Stimulated activated CD8-positive, alpha-beta memory T cell treated with anti-CD3 and anti-CD28 coated beads, Interleukin-7, amount 100 ng/mL, for 4 hours (primary cell): ENCODE measurements around the gene EARS2.
"Not testable (repeated sequence)": the region's sequence is repeated elsewhere in the genome, so short reads cannot be mapped to it uniquely, and the experiment has no call there.

Experiments
- DNase-seq, 2 donors: peaks; one replicate each; pipeline ENCODE4 v3.0.0-alpha.2; 2020; ENCODE audit warnings: low read depth in 2 of 2

The EARS2 gene

DNA sequence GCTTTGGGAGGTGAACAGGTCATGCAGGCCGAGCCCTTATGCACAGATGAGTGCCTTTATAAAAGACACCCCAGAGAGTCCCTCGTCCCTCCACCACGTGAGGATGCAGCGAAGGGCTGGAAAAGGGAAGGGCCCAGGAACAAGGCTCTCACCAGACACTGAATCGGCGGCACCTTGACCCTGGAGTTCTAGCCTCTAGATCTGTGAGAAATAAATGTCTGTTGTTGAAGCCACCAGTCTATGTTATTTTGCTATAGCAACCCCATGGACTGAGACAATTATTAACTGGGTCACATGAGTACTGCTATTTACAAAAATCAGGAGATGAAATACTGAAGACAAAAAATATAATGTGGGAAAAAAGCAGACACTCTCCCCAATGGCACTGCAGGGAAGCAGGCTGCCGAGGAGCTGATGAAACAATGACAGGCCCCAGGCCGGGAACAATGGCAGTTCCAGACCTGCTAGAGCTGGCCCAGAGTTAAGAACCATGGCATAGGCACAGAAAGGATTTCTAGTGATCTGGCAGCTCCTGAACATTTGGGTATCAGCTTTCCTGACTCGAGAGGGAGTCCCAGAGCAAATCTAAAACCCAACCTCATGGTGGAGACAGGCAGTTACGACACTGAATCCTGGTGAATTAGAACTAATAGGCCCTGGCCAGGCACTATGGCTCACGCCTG, 29.0 kb downstream of the EARS2 start:
- DNase-seq = no peak

- DNase-seq = no peak
Measured at GRCh38 chr16:23524886-23525285, 32.3 kb downstream of the EARS2 start.

- DNase-seq = no peak
Measured at GRCh38 chr16:23523876-23524385, 33.2 kb downstream of the EARS2 start.

- DNase-seq = no peak
Measured at GRCh38 chr16:23523321-23523720, 33.8 kb downstream of the EARS2 start.

GRCh38 chr16:23521965-23522364, 35.2 kb downstream of the EARS2 start:
- DNase-seq = no peak

DNA sequence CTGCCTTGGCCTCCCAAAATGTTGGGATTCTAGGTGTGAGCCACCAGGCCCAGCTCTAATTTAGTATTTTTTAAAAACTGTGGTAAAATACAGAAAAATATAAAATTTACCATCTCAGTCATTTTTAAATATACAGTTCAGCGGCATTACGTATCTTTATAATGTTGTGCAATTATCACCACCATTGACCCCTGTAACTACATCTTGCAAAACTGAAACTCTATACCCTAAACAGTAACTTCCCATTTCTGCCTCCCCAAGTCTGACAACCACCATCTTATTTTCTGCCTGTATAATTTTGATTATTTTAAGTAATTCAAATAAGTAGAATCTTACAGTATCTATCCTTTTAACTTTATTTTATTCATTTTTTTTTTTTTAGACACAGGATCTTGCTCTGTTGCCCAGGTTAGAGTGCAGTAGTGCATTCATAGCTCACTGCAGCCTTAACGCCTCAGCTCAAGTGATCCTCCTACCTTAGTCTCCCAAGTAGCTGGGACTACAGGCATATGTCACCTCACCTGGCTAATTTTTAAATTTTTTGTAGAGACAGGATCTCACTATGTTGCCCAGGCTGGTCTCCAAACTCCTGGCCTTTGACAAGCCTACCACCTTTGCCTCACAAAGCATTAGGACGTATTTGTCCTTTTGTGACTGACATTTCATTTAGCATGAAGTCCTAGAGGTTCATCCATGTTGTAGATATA, 36.0 kb downstream of the EARS2 start:
- DNase-seq = no peak

GRCh38 chr16:23520500-23520899, 36.6 kb downstream of the EARS2 start:
- no peak for DNase-seq

- DNase-seq = no peak
Measured at GRCh38 chr16:23519282-23519681, 37.9 kb downstream of the EARS2 start.

GRCh38 chr16:23518435-23518891, 38.7 kb downstream of the EARS2 start:
- DNase-seq = no peak

GRCh38 chr16:23516366-23517137, 40.6 kb downstream of the EARS2 start:
- no peak for DNase-seq

DNA sequence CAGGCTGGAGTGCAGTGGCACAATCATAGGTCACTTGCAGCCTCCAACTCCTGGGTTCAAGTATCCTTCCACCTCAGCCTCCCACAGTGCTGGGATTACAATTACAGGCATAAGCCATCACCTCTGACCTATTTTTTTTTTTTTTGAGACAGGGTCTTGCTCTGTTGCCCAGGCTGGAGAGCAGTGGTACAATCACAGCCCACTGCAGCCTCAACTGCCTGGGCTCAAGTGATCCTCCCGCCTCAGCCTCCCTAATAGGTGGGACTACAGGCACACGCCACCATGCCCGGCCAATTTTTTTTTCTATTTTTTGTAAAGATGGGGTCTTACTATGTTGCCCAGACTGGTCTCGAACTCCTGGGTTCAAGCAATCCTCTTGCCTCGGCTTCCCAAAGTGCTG, 41.3 kb downstream of the EARS2 start:
- DNase-seq = no peak

DNA sequence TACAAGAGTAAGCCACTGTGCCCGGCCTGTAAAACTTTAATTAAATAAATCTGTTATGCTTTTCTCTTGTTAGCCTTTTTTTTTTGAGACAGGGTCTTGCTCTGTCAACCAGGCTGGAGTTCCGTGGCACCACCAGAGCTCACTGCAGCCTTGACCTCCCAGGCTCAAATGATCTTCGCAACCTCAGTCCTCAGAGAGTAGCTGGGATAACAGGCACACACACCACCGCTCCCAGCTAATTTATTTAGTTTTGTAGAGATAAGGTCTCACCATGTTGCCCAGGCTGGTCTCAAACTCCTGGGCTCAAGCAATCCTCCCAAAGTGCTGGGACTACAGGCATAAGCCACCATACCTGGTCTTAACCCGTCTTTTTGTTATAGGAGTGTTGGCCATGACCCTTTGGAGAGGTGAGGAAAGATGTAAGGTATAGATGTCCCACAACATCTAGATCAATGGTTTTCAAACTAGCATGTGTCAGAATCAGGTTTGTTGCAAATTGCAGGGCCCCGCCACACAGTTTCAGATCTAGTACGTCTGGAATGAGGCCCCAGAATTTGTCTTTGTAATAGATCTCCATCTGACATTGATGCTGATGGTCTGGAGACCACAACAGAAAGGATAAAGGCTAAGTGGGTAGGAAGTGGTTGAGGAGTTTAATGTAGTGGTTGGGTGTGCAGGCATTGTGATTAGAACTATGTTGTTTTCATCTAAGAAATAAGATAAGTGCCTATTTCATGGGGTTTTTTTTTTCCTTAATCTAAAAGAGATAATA, 42.6 kb downstream of the EARS2 start:
- no peak for DNase-seq

GRCh38 chr16:23512168-23512695, 44.9 kb downstream of the EARS2 start:
- no peak for DNase-seq

GRCh38 chr16:23511731-23512130, 45.4 kb downstream of the EARS2 start:
- DNase-seq = no peak

- DNase-seq = not testable (repeated sequence)
Measured at GRCh38 chr16:23510915-23511270, 46.3 kb downstream of the EARS2 start.

DNA sequence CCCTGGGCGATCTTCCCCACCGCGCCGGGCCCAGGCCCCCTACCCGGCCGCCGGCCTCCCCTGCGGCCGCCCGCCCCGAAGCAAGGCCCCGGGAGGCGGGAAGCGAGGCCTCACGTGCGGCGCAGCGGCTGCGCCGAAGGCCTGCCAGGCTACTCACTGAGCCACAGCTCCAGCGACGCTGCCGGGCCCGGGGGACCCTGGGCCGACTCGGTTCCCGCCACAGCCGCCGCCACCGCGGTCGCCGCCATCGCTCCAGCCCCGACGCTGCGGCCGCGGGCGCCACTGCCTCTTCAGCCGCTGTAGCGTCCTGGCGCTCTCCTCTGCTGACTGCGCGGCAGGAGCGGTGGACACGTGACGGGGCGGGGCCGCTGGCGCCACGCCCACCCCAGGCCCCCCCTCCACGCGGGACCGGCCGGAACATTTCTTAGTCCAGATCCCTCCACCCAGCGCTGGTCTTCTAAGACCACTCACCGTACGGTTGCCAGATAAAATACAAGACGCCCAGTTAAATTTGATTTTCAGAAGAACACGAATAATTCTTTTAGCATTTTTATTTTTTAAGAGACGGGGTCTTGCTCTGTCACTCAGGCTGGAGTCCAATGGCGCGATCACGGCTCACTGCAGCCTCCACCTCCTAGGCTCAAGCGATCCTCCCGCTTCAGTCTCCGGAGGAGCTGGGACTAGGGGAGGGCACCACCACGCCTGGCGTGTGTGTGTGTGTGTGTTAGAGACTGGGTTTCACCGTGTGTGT, 46.8 kb downstream of the EARS2 start, which contains the start of gene GGA2:
TSS of gene GGA2 (minus strand) at position 331 of the 751 bp plus-strand sequence. CDS start at position 248, 83 bp downstream.
- DNase-seq = peak; percentile 56 to 76

DNA sequence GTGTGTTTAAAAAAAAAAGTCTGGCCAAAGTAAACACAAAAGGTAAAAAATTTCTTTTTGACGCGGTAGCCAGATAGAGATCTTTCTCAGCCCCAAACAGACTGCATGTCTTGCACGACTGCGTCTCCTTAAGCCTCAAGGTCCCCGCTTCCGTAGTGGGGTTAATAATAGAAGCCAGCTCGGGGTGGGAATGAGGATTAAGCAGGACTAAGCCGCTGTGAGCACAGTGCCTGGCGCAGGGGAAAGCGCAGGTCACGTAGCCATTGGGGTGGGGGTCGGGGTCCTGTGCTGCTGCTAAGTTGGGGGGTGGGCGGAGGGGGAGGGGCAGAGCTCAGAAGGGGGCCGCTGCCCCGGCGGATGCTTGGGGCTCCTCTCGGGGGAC, 47.4 kb downstream of the EARS2 start:
- DNase-seq = peak in 1 of 2 donors; percentile 5

- no peak for DNase-seq
Measured at GRCh38 chr16:23509441-23509754, 47.8 kb downstream of the EARS2 start.

- no peak for DNase-seq
Measured at GRCh38 chr16:23508589-23509440, 48.3 kb downstream of the EARS2 start.

GRCh38 chr16:23506606-23506994, 50.5 kb downstream of the EARS2 start:
- DNase-seq = no peak
